GM18498 (cell line): ENCODE results near the gene CD6.
A peak's percentile ranks its signal among the peaks of the same experiment; 100 is the strongest.

Experiments
- ATAC-seq: cut with Tn5 transposase; IDR thresholded peaks from one replicate; pipeline ENCODE4 v1.9.1; 2021; ENCODE audit warnings: mild to moderate bottlenecking, moderate library complexity; ENCODE audit not compliant: unreplicated experiment

Gene CD6, protein sequence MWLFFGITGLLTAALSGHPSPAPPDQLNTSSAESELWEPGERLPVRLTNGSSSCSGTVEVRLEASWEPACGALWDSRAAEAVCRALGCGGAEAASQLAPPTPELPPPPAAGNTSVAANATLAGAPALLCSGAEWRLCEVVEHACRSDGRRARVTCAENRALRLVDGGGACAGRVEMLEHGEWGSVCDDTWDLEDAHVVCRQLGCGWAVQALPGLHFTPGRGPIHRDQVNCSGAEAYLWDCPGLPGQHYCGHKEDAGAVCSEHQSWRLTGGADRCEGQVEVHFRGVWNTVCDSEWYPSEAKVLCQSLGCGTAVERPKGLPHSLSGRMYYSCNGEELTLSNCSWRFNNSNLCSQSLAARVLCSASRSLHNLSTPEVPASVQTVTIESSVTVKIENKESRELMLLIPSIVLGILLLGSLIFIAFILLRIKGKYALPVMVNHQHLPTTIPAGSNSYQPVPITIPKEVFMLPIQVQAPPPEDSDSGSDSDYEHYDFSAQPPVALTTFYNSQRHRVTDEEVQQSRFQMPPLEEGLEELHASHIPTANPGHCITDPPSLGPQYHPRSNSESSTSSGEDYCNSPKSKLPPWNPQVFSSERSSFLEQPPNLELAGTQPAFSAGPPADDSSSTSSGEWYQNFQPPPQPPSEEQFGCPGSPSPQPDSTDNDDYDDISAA

DNA sequence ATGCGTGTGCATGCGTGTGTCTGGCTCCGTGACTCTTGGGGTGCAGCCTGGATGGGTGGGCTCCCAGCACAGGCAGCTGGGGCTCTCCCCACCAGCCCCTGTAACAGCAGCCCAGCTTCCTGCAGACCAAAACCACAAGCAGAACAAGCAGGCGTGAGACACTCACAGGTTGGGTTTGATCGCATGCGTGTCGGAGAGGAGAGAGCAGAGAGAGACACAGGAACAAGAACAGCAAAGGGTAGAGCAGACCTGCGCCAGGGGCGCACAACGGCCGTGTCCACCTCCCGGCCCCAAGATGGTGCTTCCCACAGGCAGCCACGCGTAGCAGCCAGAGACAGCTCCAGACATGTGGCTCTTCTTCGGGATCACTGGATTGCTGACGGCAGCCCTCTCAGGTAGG lies at the start of gene CD6:
Gene CD6 (plus strand): TSS at position 161 of the 400 bp plus-strand sequence. CDS start 186 bp downstream, at position 347.
- ATAC-seq = no peak

DNA sequence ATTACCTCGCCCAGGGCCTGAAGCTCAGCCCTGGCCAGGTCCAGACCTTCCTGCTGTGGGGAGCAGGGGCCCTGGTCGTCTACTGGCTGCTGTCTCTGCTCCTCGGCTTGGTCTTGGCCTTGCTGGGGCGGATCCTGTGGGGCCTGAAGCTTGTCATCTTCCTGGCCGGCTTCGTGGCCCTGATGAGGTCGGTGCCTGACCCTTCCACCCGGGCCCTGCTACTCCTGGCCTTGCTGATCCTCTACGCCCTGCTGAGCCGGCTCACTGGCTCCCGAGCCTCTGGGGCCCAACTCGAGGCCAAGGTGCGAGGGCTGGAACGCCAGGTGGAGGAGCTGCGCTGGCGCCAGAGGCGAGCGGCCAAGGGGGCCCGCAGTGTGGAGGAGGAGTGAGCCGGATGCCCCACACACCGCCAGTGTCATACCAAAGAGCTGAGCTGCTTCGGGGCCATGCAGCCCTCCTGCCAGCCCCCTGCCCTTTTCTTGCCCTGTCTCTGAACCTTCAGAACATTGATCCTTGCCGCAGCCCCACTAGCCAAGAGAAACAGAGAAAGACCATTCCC lies 49.6 kb upstream of the CD6 start:
- no peak for ATAC-seq

DNA sequence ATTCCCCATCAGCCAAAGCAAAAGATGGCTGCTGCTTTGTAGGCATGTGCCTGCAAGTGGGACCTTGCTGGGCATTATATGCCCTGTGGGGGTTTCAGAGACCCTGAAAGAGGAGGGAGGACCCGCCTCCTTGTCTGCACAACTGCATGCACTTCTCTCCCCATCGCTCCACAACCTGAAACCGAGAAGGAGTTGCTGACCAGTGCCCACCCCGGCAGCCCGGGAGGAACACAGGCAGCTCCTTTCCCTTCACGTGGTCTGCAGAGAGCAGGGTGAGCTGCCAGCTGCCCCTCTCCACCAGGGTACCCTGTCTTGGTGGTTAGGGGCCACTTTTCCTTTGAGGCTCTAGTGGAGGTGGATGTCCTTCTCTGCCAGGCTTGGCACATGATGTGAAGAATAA lies 48.6 kb upstream of the CD6 start:
- no peak for ATAC-seq

DNA sequence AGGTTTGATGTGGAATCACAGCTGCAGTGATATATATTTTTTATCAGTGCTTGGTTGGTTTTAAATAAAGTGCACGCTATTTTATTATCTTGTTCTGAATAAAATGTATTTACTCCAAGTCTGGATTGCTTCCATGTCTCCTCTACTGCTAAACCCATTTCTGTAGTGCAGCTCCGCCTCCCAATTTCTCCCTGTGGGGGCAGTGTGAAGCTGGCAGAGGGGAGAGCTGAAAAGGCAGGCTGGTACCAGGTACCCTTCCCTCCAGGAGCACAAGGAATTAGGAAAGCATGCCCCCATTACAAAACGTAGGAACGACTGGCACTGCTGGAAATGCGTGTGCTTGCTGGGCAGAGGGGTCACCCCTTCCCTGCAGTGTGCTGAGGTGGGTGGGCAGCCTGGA lies 48.2 kb upstream of the CD6 start:
- ATAC-seq = no peak

DNA sequence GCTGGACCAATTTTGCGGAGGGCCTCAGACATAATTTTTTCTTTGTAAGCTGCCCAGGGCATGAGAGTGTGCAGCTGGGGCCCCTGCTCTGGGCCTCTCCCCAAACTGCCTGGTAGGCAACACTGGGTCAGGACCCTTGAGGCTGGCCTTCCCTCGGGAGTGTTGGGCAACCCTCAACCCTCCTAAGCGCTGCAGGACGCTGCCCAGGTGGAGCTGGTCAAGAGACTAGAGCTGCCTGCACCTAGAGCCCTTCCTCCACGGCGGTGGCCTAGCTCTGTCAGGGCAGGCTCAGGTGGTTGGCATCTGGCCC lies 47.7 kb upstream of the CD6 start:
- no peak for ATAC-seq

DNA sequence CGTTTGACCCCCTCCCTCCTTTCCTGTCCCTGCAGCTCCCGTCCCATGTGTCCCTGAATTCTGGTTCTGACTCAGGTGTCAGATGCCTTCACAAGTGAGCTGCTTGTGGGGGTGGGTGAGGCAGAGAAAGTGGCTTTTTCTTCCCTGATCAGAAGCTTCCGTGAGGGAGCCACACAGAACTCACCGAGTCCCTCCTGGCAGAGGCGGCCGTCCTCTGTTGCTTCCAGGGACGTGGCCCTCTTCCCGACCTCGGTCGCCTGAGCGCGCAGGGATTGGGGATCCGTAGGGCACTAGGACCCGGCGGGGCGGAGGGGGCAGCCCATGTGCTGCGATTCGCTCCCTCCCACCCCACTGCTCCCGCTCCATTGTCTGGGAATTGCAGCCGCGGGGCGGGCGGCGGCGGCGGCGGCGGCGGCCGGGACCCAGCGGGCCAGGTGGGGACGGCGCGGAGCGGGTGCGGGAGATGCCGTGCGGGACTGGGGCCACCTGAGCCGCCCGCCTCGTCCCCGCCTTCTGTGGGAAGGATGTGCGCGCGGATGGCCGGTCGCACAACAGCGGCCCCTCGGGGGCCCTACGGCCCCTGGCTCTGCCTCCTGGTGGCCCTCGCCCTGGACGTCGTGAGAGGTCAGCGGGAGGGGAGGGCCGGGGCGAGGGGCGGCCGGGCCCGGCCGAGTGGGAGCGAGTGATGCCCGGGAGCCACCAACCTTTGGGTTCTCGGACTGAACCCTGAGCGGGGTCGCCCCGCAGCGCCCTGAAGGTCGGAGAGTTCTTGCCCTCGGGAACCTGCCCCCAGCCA lies 47.2 kb upstream of the CD6 start, which contains the start of gene TMEM132A:
Gene TMEM132A (plus strand): TSS at position 351 of the 796 bp plus-strand sequence. CDS start 174 bp downstream, at position 525.
- ATAC-seq = peak; percentile 55

DNA sequence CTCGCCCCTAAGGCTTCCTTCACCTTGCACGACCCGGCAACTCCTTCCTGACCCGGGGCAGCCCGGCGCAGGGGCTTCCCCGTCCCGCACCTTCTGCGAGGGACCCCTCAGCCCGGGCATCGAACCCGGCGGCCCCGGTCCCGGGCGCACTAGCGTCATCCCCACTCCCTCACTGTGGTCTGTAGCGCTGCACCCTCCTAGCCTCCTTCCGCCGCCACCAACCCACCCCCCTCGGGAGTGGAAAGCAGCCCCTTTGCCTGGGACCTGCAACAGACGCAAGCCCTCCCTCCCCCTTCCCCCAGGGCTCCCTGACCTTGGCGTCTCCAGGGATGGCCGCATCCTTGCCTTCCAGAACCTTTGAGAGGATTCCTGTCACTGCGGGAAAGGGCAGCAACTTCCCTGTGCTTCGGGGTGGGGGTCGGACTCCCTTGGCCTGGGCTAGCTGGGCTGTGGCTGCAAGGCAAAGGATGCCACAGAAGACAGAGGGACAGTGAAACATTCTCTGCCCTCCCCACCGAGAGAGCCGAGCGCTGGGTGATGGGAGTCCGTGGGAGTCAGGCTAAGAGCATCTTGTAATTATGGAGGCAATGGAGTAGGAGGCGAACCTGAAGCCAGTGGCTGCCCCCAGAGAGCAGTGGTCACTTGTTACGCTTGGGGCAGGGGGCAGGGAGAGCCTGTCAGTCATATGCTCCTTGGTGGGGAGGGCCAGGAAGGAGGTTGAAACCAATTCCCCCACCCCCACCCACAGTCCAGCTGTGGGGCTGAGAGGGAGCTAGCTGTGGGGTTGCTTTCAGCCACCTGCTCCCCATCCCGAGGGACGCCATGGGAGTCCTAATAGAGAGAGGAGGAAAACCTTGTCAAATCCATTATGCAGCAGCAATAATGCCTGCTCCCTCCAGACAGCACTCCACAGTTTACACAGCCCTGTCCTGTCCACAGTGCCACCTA lies 46.3 kb upstream of the CD6 start:
- no peak for ATAC-seq

DNA sequence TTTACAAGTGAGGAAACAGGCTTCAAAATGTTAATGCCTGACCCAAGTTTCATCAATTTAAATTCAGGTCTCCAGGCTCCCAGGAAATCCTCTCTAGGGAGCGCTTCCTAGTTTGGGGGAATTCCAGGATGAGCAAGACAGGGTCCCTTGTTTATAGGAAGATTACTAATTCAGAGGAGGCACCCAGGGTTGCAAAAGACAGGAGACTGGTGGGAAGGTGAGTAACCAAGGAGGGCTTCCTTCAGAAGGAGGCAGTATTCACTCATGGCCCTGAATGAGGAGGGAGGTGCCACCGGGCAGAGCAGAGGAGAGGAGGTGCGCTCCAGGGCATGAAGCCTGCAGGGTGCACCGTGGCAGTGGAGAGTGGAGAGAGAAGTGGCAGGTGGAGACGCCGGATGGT lies 45.6 kb upstream of the CD6 start:
- no peak for ATAC-seq

DNA sequence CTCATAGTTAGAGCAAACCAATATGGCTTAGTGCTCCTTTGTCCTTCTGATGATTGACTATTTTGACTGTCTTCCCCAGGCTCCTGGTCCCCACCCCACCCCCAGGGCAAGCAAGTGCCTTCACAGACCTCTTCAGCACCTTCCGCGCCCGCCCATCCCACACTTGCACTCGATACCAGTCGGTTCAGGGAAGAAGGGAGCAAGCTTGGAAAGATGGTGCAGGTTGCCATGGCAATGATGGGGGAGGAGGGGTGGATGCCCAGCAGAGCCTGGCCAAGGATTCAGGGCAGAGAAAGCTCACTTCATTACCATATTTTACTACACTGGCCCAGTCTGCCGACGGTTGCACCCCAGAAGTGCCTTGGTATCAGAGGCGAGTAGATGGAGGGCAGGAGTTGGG lies 45.0 kb upstream of the CD6 start:
- no peak for ATAC-seq

DNA sequence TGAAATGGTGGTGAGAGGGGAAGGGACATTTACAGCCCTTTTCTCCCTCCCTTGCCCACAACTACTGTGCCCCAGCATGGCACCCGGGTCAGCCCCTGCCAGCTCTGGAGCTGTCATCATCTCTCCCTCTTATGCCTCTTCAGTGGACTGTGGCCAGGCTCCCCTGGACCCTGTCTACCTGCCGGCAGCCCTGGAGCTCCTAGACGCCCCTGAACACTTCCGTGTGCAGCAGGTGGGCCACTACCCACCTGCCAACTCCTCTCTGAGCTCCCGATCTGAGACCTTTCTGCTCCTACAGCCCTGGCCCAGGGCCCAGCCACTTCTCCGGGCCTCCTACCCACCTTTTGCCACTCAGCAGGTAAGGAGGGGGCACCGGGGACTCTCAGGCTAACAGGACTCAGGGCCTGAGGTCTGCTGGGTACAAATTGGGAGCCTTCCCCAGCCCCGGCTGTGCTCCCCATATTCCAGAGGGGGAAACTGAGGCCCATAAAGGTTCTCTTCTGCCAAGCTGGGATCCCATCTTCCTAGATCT lies 44.4 kb upstream of the CD6 start:
- ATAC-seq = no peak

DNA sequence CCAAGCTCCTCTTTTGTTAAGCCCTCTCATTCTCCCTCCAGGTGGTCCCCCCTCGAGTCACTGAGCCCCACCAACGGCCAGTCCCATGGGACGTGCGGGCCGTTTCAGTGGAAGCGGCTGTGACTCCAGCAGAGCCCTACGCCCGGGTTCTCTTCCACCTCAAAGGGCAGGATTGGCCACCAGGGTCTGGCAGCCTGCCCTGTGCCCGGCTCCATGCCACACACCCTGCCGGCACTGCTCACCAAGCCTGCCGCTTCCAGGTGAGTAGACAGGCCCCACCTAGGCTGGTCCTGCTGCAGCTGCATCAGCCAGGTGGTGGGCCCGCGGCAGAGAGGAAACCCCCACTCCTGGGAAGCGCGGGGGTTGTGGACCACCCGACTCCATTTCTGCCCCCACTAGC lies 43.9 kb upstream of the CD6 start:
- ATAC-seq = no peak

DNA sequence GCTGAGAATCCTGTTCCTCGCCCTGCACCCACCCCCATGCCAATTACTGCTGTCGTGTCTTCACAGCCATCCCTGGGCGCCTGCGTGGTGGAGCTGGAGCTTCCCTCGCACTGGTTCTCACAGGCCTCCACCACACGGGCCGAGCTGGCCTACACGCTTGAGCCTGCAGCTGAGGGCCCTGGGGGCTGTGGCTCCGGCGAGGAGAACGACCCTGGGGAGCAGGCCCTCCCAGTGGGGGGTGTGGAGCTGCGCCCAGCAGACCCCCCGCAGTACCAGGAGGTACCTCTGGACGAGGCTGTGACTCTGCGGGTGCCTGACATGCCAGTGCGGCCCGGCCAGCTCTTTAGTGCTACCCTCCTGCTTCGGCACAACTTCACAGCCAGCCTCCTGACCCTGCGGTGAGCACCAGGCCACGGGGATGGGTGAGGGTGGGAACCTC lies 42.9 kb upstream of the CD6 start:
- no peak for ATAC-seq

DNA sequence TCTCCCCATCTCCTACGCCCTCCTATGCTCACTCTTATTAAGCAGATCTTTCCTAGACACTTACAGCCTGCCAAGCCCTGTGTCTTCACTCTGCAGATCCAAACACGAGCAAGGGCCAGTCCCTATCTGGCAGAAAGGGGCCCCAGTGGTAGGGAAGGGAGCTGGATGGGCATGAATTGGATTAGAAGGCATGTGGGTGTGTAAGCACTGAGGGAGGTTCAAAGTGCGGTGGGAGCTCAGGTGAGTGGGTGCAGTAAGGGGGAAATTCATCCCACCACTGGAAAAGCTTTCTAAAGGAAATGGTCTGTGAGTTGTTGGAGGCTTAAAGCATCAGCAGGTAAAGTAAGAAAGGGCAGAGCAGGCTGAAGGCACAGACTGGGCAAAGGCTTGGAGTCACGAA lies 41.7 kb upstream of the CD6 start:
- no peak for ATAC-seq

DNA sequence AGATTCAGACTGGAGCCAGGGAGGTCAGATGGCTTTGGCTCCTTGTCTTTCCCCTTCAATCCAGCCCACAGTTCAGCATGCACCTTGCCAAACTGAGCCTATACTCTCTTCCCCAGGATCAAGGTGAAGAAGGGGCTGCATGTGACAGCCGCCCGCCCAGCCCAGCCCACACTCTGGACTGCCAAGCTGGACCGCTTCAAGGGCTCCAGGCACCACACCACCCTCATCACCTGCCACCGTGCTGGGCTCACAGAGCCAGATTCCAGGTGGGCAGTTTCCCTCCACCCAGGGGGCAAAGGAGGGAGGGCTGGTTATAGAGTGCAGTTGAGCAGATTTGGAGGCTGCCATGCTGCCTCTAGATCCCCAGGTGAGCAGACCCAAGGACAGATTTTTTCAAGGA lies 41.1 kb upstream of the CD6 start:
- no peak for ATAC-seq

DNA sequence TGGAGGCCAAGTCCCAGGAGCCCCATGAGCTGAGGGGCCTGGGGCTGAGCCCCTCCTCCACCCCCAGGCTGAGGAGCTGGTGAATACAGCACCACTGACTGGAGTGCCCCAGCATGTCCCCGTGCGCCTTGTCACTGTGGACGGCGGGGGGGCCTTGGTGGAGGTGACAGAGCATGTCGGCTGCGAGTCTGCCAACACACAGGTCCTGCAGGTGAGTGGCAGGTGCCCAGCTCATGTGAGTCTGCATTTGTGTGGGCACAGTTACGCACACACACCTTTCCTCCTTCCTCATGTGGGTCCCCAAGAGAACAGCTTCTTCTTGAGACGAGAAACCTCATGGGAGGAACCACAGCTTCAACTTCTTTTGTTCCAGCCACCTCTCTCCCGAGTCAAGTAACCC lies 39.6 kb upstream of the CD6 start:
- ATAC-seq = no peak

DNA sequence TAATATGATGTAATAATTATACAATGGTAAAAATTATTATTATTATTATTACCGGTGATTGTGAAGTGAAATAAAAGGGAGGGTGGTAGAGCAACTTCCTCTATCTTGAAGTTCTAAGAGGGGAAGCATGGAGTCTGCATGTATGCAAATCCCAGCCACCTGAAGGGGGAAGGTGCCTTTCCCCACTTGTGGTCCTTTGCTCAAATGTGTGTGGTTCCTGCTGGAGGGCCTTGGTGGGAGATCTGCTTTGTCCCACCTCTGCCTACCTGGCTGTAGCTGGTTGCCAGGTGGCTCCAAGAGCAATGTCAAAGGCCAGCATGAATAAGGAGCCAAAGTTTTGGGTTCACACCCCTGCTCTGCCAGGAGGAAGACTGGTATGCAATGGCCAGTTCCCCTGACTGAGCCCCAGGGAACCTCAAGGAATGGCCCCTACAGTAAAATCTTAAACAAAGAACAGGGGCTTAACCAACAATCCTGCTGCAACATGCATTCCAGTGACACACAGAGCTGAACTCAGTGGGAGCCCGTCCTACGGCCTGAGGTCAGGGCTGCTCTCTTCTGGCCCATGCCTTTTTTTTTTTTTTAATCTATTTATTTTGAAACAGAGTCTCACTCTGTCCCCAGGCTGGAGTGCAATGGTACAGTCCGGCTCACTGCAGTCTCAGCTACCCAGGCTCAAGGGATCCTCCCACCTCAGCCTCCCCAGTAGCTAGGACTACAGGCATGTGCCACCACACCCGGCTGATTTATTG lies 38.7 kb upstream of the CD6 start:
- no peak for ATAC-seq

DNA sequence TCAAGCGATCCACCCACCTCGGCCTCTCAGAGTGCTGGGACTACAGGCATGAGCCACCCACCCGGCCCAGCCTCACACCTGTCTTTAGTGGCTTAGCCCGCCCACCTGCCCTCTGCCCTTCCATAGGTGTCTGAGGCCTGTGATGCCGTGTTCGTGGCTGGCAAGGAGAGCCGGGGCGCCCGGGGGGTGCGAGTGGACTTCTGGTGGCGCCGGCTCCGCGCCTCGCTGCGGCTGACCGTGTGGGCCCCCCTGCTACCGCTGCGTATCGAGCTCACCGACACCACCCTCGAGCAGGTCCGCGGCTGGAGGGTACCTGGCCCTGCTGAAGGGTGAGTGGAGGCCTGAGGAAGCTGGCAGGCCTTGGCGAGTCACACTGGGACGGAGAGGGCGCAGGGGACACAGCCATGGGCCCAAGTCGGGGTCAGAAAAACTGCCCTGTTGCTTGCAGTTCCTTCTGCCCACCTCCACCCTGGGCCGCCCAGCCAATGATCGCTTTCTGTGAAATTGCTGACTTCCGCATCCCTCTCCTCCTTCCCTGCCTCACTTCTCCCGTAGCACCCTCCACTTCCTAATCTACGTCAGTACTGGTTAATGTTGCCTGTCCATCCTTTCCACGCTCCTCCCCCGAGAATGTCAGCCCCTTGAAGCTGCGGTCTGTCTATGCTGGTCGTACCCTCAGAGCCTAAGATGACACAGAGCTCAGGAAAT lies 37.9 kb upstream of the CD6 start:
- ATAC-seq = no peak

DNA sequence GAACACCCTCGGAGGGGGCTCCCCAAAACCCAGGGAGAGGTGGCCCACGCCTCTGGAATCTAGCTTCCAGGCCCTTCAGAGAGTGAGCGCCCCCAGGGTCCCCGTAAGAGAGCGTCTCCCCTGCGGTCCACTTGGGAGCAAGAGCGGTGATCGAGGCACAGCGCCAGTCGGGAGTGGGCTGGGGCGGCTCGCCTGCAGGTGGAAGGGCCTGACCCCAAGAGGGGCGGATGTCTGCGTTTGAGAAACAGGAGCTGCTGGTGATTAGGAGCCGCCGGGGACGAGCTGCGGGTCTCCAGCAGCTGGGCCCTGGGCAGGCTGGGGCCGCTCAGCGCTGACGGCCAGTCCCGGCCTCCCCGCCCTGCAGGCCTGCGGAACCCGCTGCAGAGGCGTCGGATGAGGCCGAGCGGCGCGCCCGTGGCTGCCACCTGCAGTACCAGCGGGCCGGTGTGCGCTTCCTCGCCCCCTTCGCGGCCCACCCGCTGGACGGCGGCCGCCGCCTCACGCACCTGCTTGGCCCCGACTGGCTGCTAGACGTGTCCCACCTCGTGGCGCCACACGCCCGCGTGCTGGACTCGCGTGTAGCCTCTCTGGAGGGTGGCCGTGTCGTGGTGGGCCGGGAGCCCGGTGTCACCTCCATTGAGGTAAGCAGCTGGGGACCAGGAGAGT lies 37.2 kb upstream of the CD6 start:
- ATAC-seq = no peak
